HCT116 (cell line): Measurements from ENCODE around the gene KLK11.

Experiments used
- CEBPB ChIP-seq: IDR thresholded peaks from 2 replicates; pipeline ENCODE4 v1.6.1; 2012; ENCODE audit warnings: low read depth
- EZH2 ChIP-seq: fragments of 200-600 bp; sonication (generic); IDR thresholded peaks from 2 replicates; pipeline ENCODE4 v1.6.1; 2017; ENCODE audit warnings: antibody characterized with exemption, mixed run types
- JUND ChIP-seq: IDR thresholded peaks from 2 replicates; pipeline ENCODE4 v1.6.1; 2012
- POLR2A ChIP-seq: IDR thresholded peaks from 2 replicates; pipeline ENCODE4 v1.7.0; 2011; ENCODE audit warnings: borderline replicate concordance; ENCODE audit not compliant: insufficient read depth, insufficient read length; ENCODE audit errors: extremely low read depth
- RAD21 ChIP-seq: IDR thresholded peaks from 2 replicates; pipeline ENCODE4 v1.6.1; 2012; ENCODE audit warnings: low read depth, mild to moderate bottlenecking
- ZNF274 ChIP-seq: fragments of 200-500 bp; sonication (Bioruptor generic); IDR thresholded peaks from 2 replicates; pipeline ENCODE4 v1.6.1; 2014; ENCODE audit warnings: mild to moderate bottlenecking, low read depth, low read length, inconsistent platforms
- TF ChIP-seq, protein P1 (sequence below), 3 experiments: fragments of 200-600 bp in 1 of 3; sonication (generic) in 1 of 3; IDR thresholded peaks in 2 of 3; conservative IDR thresholded peaks in 1 of 3; 2 replicates each; pipeline ENCODE4 v1.5.1; 2012 to 2017; ENCODE audit warnings: low read depth in 2 of 3, low read length in 2 of 3, antibody characterized with exemption in 1 of 3, borderline replicate concordance in 1 of 3, control low read depth in 1 of 3, mild to moderate bottlenecking in 1 of 3, mixed read lengths in 1 of 3, mixed run types in 1 of 3, moderate library complexity in 1 of 3; ENCODE audit not compliant: insufficient read depth in 1 of 3
- TF ChIP-seq, protein P2 (sequence below): IDR thresholded peaks from 2 replicates; pipeline ENCODE4 v1.6.1; 2012

DNA sequence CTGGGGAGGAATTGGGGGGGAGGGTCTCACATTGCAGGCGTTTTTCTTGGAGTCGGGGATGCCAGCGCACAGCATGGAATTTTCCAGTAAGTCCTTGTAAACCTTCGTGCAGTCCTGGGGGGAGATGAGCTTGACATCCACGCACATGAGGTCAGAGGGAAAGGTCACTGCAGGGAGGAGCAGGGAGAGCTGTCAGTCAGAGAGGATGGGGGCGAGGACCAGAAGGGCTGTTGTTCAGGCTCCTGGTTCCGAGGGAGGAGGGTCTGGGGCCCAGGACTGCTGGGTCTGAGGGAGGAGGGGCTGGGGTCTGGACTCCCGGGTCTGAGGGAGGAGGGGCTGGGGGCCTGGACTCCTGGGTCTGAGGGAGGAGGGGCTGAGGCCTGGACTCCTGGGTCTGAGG, 46.7 kb downstream of the KLK11 start:
- no peak for TF ChIP-seq EZH2
- TF ChIP-seq, protein P1, sequence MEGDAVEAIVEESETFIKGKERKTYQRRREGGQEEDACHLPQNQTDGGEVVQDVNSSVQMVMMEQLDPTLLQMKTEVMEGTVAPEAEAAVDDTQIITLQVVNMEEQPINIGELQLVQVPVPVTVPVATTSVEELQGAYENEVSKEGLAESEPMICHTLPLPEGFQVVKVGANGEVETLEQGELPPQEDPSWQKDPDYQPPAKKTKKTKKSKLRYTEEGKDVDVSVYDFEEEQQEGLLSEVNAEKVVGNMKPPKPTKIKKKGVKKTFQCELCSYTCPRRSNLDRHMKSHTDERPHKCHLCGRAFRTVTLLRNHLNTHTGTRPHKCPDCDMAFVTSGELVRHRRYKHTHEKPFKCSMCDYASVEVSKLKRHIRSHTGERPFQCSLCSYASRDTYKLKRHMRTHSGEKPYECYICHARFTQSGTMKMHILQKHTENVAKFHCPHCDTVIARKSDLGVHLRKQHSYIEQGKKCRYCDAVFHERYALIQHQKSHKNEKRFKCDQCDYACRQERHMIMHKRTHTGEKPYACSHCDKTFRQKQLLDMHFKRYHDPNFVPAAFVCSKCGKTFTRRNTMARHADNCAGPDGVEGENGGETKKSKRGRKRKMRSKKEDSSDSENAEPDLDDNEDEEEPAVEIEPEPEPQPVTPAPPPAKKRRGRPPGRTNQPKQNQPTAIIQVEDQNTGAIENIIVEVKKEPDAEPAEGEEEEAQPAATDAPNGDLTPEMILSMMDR (IDR thresholded peaks at IDR 0.05 in 2 of 3, conservative IDR thresholded peaks at IDR 0.05 in 1 of 3; ENCODE audit: borderline replicate concordance in 1 of 3, insufficient read depth in 1 of 3, low read depth in 2 of 3, low read length in 2 of 3): no peak
- no peak for TF ChIP-seq JUND
- no peak for TF ChIP-seq ZNF274
- no peak for TF ChIP-seq POLR2A
- TF ChIP-seq, protein P2, sequence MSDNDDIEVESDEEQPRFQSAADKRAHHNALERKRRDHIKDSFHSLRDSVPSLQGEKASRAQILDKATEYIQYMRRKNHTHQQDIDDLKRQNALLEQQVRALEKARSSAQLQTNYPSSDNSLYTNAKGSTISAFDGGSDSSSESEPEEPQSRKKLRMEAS: no peak
- no peak for TF ChIP-seq CEBPB
- TF ChIP-seq RAD21: no peak
